MV-4-11 (cell line): Measurements from ENCODE around the gene RTP3.
"Not testable (repeated sequence)": the region's sequence is repeated elsewhere in the genome, so short reads cannot be mapped to it uniquely, and the experiment has no call there.

Experiments
- DNase-seq: peaks from one replicate; lab custom pipeline; 2025; lab: John Stamatoyannopoulos, UW

Gene RTP3

DNA sequence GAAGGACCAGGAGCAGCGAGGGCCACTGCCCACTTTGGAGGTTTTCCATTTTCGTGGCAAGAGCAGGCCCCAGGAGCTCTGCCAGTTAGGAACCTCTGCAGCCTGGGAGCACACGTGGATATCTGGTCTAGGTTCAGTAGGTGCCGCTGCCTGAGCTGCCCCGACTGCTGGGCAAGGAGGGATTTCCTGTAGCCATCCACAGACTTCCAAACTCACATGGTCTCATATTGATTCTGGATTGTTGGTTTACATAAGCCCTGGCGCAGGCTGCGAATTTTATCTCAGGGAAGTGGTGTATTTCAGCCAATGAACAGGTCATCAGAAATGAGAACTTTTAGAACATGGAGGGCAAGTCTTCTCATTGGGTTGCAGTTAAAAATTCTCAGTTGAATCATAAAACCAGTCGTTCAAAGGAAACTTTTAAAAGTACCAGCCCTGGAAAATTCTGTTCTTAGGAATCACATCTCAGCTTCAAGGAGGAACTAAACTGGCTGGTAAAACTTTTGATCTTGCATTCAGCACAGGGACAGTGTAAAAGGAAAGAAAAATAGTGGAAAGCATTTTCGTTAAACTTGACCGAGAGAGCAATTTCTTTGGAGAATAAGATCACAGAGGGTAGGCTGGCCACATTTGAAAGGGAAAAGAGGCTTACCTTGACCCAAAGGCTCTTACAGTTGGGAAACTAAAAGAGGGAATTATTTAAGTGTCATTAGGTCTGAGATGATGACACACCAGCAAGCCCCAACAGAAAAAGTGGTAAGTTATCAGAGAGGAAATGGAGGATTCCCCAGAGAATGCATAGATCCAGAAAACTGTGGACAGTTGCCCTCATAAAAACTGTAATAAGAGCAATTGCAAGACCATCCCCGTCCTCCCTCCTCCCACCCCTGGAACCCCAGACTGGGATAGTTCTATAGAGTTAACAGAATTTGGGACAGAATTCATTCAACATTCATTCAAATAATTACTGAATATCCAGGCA lies 6.4 kb upstream of the RTP3 start:
- no peak for DNase-seq

DNA sequence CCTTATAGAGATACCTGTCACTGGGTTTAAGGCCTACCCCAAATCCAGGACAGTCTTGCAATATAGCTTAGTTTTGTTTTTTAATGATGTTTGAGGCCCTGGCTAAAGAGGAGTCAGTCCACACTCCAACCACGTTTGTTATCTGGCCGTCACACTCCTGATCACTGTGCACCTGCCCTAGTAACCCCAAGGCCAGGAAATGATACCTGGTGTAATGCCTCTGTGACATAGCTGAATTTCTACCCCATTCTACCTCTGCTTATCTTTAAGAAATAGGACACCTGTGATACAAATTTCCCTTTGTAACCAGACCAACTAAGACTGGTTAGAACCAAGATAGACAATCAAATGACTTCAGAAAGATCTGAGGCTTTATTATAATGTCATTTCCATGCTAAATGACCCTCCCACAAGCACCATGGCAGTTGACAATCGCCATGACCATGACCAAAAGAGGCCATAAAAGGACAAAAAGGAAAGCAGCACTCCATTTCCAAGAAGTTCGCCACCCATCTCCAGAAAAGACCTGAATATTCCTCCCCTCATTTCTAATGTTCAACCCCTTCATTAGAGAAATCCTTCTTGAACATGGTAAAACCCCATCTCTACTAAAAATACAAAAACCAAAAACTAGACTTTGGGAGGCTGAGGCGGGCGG lies 4.8 kb upstream of the RTP3 start:
- DNase-seq: no peak

DNA sequence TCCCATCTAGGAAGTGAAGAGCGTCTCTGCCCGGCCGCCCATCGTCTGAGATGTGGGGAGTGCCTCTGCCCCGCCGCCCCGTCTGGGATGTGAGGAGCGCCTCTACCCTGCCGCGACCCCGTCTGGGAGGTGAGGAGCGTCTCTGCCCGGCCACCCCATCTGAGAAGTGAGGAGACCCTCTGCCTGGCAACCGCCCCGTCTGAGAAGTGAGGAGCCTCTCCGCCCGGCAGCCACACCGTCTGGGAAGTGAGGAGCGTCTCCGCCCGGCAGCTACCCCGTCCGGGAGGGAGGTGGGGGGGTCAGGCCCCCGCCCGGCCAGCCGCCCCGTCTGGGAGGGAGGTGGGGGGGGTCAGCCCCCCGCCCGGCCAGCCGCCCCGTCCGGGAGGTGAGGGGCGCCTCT lies 3.3 kb upstream of the RTP3 start:
- not testable (repeated sequence) for DNase-seq

DNA sequence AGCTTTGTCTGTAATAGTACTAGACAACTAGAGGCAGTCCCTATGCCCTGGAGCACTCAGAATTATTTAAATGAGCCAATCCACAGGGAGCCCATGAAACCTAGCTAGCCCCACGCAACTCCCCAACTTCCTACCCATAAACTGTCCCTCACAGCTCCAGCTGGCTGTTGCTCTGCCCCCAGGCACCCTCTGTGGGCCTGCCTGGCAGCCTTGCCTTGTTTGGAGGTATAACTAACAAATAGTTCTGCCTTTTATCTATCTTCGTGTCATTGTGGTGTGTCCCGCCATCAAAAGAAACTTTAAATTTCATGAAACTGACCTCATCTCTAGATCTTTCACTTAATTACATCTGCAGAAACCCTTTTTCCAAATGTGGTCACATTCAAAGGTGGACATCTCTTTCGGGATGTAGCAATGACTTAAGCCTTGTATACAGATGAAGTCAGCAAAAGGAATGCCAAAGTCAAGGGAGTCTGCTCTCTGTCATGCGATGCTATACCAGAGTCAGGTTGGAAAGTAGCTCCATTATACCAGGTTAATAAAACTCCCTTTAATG lies 1.8 kb upstream of the RTP3 start:
- no peak for DNase-seq

DNA sequence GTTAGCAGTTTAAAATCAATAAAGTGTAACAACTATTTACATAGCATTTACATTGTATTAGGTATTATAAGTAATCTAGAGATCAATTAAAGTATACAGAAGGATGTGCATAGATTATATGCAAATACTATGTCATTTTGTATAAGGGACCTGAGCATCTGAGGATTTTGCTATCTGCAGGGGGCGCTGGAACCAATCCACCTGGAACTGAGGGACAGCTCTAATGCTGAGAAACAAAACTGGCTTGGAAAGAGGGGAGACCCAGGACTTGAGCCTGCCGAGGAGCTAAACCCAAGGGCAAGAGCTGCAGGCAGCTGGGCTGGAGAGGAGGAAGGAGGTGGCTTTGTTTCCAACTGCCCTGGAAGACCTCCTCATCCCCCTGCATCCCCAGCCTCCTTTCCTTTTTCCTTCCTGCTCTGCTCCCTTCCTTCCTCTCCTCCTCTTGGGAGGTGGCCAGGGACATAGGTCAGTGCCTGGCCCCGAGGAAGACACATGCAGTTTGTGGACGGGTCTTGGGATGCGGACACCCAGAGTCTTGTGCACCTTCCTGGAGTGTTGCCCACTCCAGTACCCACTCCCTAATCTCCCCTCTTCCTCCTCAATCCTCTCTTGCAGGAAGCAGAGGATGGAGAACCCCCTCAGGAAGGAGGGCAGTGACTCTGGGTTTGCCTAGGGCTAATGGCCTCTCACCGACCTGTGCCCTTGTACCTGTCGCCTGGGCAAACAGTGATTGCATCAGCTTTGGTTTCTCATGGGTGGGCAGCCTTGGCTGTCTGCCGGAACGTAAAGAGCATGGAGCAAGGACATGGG lies 825 bp upstream of the RTP3 start:
- DNase-seq: no peak

DNA sequence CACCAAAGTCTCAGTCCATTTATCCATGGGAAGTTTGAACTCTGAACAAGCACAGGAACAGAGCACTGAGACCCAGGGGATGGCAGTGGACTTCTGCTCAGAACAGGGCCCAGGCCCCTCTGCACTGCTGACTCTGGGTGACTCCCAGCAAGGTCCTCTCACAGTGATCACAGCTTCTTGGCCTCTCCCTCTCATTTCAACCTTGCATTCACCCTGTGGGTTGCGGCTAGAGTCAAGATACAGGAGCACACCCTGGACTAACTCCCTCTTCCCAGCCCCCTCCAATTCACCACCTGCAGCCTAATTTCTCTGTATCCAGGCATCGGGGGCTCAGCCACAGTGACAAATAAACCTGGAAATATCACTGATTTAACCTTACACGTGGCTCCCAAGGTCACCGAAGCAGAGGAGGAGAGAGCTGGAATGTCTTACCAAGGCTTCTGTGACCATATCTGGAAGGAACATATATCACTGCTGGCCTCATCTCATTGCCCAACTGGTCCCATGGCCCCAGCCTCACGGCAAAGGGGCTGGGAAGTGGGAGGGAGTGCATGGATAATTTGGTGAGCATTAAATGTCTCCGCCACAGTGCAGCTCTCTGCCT lies 1.2 kb downstream of the RTP3 start:
- no peak for DNase-seq

DNA sequence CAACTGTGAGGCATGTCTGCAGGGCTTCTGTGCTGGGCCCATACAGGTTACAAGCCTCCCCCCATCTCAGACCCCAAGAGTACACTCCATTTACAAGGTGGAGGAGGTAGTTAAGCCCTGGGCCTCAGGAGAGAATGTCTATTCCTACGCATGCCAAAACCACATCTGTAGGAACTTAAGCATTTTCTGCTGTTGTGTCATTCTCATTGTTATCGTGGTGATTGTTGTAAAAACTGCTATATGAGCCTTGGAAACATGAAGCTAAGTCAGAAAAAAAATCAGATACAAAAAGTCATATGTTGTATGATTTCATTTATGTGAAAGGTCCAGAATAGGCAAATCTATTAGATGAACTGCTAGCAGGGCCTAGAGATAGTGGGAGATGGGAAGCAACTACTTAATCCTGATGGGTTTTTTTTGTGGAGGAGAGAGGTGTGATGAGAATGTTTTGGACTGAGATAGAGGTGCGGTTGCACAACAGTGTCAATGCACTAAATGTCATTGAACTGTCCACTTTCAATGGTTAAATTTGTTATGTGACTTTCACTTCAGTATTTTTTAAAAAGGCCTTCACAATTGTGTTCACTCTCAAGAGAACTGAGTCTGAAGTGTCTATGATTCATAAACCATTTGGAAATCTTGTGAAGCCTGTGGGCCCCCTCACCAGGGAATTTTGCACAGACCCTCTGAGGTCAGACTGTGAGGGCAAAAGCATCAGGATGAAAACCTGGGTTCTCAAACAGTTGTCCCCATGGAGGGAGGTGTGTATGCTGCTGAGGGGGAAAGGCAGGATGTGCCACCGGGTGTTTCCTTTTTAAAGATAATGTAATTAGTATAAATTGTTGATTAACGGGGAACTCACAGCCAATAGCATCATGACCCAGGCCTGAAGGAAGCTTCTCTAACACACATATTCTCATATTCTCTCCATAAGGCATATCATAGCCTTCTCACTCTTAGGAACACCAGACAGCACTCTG lies 3.2 kb downstream of the RTP3 start:
- DNase-seq: peak; percentile 64

DNA sequence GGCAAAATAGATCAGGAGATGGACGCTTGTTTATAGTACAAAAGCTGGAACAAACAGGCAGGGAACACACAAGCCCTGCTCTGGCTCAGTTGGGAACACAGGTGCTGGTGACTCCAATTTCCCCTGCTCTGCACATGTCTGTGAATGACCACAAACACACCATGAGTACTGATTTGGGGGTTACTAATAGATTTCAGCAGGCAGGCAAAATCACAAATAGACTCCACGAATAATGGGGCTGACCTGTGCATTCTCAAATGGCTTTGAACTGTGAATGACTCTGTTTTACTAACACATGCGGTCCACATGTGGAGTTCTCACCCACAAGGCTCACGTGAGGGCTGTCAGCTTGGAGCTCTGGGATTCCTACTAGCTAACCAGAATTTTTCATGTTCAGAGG lies 3.9 kb downstream of the RTP3 start:
- DNase-seq: no peak

DNA sequence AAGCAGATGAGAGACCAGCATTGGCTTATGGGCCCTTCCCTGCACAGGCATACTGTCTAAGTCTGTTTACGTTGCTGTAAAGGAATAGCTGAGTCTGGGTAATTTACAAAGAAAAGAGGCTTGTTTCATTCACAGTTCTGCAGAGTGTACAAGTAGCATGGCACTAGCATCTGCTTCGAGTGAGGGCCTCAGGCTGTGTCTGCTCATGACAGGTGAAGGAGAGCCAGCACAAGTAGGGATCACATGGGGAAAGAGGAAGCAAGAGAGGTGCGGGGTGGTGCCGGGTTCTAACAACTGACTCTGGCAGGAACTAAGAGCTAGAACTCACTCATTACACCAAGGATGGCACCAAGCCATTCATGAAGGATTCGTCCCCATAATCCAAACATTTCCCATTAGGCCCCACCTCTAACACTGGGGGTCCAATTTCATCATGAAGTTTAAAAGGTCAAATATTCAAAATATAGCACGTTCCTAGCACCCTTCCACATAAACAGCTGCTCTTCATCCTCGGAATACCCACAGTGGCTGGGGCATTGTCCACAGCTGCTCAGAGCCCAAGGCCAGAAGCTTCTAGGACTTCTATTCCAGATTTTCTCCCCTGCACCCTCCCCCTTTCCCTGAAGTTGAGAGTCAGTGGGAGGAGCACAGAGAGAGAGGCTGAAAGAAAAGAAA lies 5.6 kb downstream of the RTP3 start:
- no peak for DNase-seq

DNA sequence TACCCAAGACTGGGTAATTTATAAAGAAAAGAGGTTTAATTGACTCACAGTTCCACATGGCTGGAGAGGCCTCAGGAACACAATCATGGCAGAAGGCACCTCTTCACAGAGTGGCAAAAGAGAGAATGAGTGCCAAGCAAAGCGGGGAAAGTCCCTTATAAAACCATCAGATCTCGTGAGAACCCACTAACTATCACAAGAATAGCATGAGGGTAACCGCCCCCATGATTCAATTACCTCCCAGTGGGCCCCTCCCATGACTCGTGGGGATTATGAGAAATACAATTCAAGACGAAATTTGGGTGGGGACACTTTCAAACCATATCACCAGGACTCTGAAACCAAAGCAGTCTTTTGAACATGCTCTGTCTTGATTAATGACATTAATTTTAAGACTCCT lies 7.0 kb downstream of the RTP3 start:
- DNase-seq: no peak

DNA sequence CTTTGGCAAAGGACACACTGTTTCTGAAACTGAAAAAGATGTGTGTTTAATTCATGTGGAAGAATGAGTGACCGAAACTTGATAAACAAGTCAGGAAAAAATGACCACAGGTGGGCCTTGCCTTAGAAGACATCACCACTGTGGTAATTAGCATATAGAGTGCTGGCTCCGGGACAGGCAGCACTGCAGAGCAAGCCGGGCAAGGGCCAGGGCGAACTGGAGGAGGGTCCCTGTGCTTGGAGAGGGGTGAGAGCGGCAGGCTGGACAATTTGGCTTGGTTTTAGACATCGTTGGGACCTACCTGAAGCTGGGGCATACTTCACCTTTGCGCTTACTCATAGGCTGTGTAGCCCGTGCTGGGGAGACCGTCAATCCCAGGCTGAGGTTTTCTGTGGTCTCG lies 8.2 kb downstream of the RTP3 start:
- no peak for DNase-seq

DNA sequence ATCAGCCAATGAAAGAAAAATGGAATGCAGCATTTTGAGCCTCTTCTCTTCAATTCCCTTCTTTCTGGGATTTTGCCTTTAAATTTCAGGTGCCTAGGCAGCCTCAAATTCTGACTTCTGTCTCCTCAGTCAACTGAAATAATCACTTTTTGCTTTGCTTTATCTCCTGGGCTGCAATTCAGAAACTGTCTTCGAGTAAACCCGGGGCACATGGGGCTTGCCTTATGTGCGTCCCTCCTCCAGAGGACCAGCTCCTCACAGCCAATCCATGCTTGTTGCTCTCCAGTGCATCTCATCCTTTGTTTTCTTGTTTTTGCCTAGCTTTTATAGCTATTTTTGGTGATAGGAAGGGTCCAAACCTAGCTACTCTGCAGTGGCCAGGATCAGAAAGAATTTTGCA lies 8.8 kb downstream of the RTP3 start:
- DNase-seq: no peak

DNA sequence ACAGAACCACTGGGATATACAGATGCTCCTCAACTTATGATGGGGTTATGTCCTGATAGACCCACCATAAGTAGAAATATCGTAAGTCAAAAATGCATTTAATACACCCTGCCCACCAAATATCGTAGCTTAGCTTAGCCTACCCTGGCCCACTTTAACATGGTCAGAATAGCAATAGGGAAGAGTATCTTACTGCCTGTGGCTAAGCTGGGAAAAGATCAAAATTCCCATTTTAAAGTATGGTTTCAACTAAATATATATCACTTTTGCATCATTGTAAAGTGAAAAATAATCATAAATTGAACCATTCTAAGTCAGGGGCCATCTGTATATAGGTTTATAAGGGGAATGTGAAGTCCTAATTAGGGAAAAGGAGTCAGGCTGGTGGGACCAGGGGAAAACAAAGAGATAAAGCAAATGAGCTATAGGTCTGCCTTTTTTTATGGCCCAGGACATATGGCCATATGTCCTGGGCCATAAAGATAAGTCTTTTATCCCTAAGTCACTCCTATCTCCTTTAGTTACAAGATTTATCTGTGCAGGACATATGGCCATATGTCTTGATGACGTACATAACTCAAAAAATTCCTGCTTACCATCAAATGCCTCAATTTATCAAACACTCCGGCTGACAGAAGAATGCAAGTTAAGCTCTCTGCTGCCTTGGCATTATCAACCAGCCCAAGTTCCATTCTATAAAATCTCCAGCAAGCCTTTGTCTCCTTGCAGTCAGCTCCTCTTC lies 11.2 kb downstream of the RTP3 start:
- DNase-seq: no peak

DNA sequence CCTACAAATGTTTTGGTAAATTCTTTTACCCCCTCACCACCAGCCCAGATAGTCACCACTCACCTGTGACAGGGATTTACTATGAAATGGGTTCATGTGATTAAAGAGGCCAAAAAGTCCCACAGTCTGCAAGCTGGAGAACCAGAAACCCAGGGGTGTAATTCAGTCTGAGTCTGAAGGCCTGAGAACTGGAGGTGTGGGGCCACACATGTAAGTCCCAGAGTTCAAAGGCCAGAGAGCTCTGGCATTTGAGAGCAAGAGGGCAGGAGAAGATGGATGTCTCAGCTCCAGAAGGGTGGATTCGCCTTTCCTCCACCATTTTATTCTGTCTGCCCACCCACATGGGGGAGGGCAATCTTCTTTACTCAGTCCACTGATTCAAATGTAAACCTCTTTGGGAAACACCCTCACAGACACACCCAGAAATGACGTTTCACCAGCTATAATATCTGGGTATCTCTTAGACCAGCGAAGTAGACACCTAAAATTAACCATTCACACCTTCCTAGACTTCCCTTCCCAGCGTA lies 11.9 kb downstream of the RTP3 start:
- DNase-seq: no peak

DNA sequence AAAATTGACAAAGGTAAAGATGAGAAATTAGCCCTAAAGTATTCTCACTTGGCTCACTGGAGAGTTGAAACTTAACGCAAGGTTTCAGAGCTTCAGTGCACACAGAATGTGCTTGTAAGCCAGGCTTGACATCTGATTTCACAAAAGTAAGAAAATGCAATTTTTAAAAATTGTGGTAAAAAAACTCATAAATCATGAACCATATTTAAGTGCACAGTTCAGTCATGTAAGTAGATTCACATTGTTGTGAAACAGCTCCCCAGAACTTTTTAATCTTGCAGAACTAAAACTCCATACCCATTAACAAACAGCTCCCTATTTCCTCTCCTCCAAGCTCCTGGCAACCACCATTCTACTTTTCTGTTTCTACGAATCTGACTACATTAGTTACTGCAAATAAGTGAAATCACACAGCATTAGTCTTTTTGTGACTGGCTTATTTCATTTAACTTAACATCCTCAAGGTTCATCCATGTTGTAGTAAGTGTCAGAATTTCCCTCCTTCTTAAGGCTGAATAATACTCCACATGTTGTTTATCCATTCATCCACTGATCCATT lies 14.5 kb downstream of the RTP3 start:
- DNase-seq: peak; percentile 89

DNA sequence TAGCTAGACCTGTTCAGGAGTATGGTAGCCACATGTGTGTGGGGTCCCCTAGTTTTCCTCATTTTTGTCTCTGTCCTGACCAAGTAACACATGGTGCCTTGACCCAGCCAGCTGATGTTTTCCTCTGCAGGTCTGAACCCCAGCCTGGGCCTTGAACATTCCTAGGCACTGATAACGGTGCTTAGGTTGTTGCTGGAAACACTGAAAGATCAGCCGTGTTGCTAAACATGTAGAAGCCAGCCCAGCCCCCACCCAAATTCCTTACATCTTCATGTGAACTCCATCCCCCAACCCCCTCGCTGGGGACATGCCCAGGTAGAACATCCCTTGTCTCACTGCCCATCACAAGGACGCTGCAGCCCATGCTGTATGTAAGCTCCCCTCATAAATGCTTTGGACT lies 18.7 kb downstream of the RTP3 start:
- no peak for DNase-seq

DNA sequence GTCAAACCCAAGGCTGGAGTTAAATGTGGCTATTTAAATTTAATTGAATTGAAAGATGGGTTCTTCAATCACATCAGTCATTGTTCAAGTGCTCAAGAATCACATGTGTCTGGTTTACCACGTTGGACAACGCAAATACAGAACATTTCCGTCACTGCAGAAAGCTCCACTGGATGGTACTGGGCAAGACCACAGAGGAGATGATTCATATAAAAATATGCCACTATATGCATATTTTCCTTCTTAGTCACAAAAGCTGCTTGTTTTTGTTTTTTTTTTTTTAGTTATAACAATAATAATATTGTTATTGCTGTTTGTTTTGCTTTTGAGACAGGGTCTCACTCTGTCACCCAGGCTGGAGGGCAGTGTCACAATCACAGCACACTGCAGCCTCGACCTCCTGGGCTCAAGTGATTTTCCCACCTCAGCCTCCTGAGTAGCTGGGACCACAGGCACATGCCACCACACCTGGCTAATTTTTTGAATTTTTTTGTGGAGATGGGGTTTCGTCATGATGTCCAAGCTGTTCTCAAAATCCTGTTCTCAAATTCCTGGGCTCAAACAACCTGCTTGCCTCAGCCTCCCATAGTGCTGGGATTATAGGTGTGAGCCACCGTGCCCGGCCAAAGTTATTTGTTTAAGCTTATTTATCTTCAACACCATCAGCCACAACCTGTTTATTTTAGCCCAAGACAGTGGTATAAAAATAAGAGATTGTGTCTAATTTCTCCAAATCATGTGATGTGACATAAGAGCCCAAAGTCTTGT lies 19.4 kb downstream of the RTP3 start:
- peak; percentile 41 for DNase-seq

DNA sequence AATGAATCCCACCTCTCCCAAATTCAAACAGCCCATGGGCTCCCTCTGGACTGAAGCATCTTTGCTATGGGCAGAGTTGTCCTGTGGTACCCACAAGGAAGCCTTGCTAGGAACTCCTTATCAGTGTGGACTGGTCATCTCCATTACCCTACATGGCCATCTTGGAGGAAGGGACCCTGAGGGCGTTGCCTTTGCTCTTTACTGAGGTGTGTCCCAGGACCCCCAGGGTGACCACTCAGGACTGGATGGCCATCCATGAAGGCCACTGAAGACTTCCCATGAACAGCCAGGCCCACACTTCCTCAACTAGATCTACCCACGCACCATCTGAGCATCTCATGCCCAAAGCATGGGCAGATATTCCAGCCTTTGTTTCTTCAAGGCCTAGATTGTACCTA lies 20.0 kb downstream of the RTP3 start:
- no peak for DNase-seq
